Neutrophil (primary cell): ENCODE results near the gene DDX55.

Source experiments
- H3K27ac ChIP-seq: fragments of 200-600 bp; sonication (generic); 2 replicates; pipeline ENCODE4 v1.5.1; 2016; ENCODE audit warnings: mild to moderate bottlenecking, moderate library complexity
- H3K27me3 ChIP-seq: fragments of 200-600 bp; sonication (generic); 2 replicates; pipeline ENCODE4 v1.6.0; 2016; ENCODE audit warnings: mild to moderate bottlenecking
- H3K36me3 ChIP-seq: fragments of 200-600 bp; sonication (generic); 2 replicates; pipeline ENCODE4 v1.5.1; 2017
- H3K4me1 ChIP-seq, 2 experiments: fragments of 200-600 bp in 1 of 2; sonication (generic) in 1 of 2; 1 replicate in 1 of 2; 2 replicates in 1 of 2; pipeline versions ENCODE4 v1.5.1 to v1.6.1; 2013 to 2016; ENCODE audit warnings: low read depth in 1 of 2, low read length in 1 of 2, mild to moderate bottlenecking in 1 of 2, moderate library complexity in 1 of 2; ENCODE audit not compliant: control insufficient read depth in 1 of 2, insufficient read depth in 1 of 2
- H3K4me3 ChIP-seq, 2 experiments: fragments of 200-600 bp in 1 of 2; sonication (generic) in 1 of 2; 1 replicate in 1 of 2; 2 replicates in 1 of 2; pipeline ENCODE4 v1.5.1; 2013 to 2016; ENCODE audit warnings: low read depth in 1 of 2, low read length in 1 of 2, mild to moderate bottlenecking in 1 of 2, moderate library complexity in 1 of 2
- H3K9me3 ChIP-seq: fragments of 200-600 bp; sonication (generic); 2 replicates; pipeline ENCODE4 v1.5.1; 2016
- CTCF ChIP-seq: fragments of 200-600 bp; sonication (generic); IDR thresholded peaks from 2 replicates; pipeline ENCODE4 v1.5.1; 2016; ENCODE audit warnings: antibody characterized with exemption

Gene DDX55

GRCh38 chr12:123667771-123668170, 65.9 kb downstream of the DDX55 start:
- Histone ChIP-seq H3K27ac (no peak overlapping the region), H3K4me3 (no peak overlapping the region), H3K27me3 (peaks cover 7% of the 10 kb centered on the region), H3K9me3 (no peaks in the 10 kb centered on the region), H3K36me3 (no peaks in the 10 kb centered on the region), H3K4me1 (peaks cover 5 to 13% of the 10 kb centered on the region in 2 experiments)
- TF ChIP-seq CTCF = no peak
